ENCODE results near the gene SLC30A3.

SLC30A3 gene

GRCh38 chr2:27209621-27210401 lies 53.0 kb downstream of the SLC30A3 start:
- H3K27ac ChIP-seq = no peak overlapping the region
- TF ChIP-seq ZFX (IDR thresholded peaks at IDR 0.05; ENCODE audit: borderline replicate concordance) (no peak), CTCF (IDR thresholded peaks at IDR 0.05) (no peak)

- TF ChIP-seq CTCF (IDR thresholded peaks at IDR 0.05) = no peak
- TF ChIP-seq ZFX (IDR thresholded peaks at IDR 0.05; ENCODE audit: borderline replicate concordance) = no peak
These were observed 54.3 kb downstream of the SLC30A3 start for GRCh38 chr2:27208486-27209050.

GRCh38 chr2:27206346-27206745 lies 56.5 kb downstream of the SLC30A3 start:
- H3K27ac ChIP-seq = no peak overlapping the region
- TF ChIP-seq ZFX (IDR thresholded peaks at IDR 0.05; ENCODE audit: borderline replicate concordance) (no peak), CTCF (IDR thresholded peaks at IDR 0.05) (no peak)

More at GRCh38 chr2:27208486-27209050, 54.3 kb downstream of the SLC30A3 start:
- H3K27ac ChIP-seq = no peak overlapping the region

GRCh38 chr2:27205206-27205605 lies 57.6 kb downstream of the SLC30A3 start:
- H3K27ac ChIP-seq = no peak overlapping the region
- TF ChIP-seq ZFX (IDR thresholded peaks at IDR 0.05; ENCODE audit: borderline replicate concordance) (no peak), CTCF (IDR thresholded peaks at IDR 0.05) (no peak)

- H3K27ac ChIP-seq = no peak overlapping the region
- no peak for TF ChIP-seq CTCF (IDR thresholded peaks at IDR 0.05)
- no peak for TF ChIP-seq ZFX (IDR thresholded peaks at IDR 0.05; ENCODE audit: borderline replicate concordance)
These were observed 58.3 kb downstream of the SLC30A3 start for GRCh38 chr2:27204566-27204965.

GRCh38 chr2:27203741-27204140 lies 59.1 kb downstream of the SLC30A3 start:
- TF ChIP-seq CTCF (IDR thresholded peaks at IDR 0.05) = no peak
- TF ChIP-seq ZFX (IDR thresholded peaks at IDR 0.05; ENCODE audit: borderline replicate concordance) = no peak
- no peak overlapping the region for H3K27ac ChIP-seq
